HG03103 (cell line): ENCODE data around the gene NBPF4.
"Not testable (repeated sequence)": the region's sequence is repeated elsewhere in the genome, so short reads cannot be mapped to it uniquely, and the experiment has no call there.

ENCODE experiments used
- ATAC-seq: cut with Tn5 transposase; IDR thresholded peaks from one replicate; pipeline ENCODE4 v1.9.1; 2021; ENCODE audit warnings: low read depth; ENCODE audit not compliant: unreplicated experiment

The NBPF4 gene

GRCh38 chr1:108214641-108215465 is 29.0 kb downstream of the NBPF4 start:
- ATAC-seq: not testable (repeated sequence)

DNA sequence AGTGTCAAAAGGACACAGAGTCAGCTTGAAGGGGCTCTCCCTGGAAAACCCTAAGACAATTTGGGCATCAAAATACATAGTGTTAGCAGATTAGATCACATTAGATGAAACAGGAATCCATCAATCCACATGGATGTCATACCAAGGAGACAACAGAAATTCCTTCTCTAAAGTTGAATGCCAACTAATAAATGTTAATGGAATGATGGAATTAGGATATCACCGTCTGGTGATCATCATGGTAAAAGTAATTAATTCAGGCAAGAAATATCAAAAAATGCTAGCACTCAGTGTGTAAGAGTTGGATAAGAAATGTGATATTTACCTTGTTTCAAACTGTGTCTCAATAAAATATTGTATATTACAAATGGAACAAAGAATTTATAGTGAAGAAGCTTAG is 32.9 kb downstream of the NBPF4 start:
- ATAC-seq: no peak

- no peak for ATAC-seq
These were observed 34.3 kb downstream of the NBPF4 start for GRCh38 chr1:108209456-108210108.

- no peak for ATAC-seq
These were observed 35.0 kb downstream of the NBPF4 start for GRCh38 chr1:108208724-108209446.

GRCh38 chr1:108203582-108203981 is 40.3 kb downstream of the NBPF4 start:
- ATAC-seq: not testable (repeated sequence)

DNA sequence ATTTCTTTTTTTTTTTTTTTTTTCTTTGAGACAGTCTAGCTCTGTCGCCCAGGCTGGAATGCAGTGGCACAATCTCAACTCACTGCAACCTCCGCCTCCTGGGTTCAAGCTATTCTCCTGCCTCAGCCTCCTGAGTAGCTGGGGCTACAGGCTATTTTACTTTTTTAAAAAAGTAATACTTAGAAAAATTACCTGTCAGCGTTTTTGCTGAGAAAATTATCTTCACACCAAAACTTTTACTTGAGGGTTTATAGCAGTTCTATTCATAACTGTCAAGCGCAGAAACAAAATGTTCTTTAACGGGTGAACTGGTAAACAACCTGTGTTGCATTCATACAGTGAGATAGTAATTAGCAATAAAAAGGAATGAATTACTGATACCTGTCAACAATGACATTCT is 42.2 kb downstream of the NBPF4 start:
- ATAC-seq: no peak

GRCh38 chr1:108200687-108201051 is 43.2 kb downstream of the NBPF4 start:
- no peak for ATAC-seq

GRCh38 chr1:108199781-108200686 is 43.8 kb downstream of the NBPF4 start, which contains the start of gene SLC25A24:
TSS of gene SLC25A24 (minus strand) at chr1:108200343. CDS start at chr1:108200138, 205 bp downstream.
- peak; percentile 69 for ATAC-seq

GRCh38 chr1:108199201-108199691 is 44.6 kb downstream of the NBPF4 start:
- no peak for ATAC-seq

DNA sequence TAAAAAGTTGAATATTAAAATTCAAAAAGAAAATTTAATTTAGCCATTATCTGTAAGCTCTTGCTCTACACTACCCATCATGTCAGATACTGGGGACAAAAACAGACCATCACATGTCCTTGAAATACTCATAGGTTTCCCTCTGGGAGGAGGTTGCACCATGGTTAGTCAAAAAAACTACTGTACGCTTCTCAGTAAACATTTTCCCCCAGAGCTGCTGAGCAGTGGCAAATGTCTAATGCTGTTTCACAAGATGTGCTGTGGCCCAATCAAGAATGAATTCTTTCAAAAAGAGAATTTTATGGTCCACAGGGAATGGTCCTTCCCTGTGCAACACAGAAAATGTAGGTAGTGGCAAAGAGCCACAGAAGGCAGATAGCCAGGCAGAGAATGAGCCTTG is 49.8 kb downstream of the NBPF4 start:
- ATAC-seq: no peak

- ATAC-seq: no peak
These were observed 50.5 kb downstream of the NBPF4 start for GRCh38 chr1:108193333-108193732.

- no peak for ATAC-seq
These were observed 51.3 kb downstream of the NBPF4 start for GRCh38 chr1:108192581-108192980.

DNA sequence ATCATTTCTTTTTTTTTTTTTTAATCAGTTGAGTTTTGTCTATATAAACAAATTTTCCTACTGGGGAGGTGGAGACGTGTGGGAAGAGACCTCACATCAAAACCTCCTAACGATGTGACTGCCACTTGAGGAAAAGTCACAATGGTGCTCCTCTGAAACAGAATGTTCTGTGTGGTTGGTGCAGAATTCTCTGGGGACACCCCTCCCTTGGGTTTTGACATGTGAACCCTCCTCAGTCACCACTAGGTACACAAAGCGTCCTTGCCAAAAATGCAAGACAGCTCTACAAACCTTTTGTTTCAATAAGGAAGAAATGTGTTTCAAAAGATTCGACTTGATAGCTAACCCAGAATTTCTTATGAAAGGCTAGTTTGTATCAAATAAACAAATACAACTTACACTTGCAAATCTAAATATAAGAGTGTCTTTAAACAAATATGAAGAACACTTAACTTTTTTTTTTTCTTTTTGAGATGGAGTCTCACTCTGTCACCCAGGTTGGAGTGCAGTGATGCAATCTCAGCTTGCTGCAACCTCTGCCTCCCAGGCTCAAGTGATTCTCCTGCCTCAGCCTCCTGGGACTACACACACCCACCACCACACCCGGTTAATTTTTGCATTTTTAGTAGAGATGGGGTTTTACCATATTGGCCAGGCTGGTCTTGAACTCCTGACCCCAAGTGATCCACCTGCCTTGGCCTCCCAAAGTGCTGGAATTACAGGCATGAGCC is 53.0 kb downstream of the NBPF4 start:
- no peak for ATAC-seq

DNA sequence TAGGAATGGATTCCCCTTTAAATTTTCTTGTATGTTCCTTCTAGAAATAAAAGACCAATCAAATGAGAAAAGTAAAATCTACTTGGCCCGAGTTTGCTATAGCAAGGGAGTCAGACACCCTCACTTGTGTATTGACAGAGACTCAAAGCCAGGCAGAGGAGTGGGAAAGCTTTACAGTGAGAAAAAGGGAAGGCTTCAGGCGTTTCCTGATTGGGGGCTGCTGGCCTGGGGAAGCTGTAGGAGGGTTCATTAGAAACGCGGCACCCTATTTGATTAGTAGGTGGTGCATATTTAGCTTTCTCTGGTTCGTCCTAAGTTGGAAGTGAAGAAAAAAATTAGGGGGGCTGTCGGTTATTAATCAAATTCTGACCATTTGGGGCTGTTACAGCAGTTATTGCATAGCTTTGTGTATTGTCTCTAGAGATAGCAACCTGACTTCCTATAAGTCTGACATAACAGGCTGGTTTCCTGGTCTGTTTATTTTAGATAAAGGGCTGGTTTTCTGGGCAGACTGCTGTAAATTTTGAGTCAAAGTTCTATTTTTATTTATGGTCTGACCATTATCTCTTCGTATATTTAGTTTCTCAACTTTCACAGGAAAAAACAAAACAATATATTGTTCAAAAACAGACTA is 53.8 kb downstream of the NBPF4 start:
- no peak for ATAC-seq

DNA sequence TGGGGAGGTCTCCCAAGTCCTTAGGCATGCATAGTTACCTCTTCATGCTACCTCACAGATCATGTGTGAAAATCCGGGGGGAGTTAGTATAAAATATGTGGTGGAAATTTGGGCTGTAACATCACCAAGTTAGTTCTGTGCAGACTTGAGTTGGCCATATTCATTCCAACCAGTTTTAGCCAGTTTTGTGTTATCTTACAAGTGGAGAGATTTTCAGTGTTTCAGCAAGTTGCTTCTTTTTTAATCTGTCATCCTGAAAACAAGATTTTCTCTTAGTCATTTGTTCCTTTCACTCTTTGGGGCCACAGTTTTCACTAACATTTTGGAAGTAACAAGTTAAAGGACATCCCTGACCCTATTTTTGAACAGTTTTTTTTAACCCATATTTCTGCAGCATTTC is 55.1 kb downstream of the NBPF4 start:
- no peak for ATAC-seq

- ATAC-seq: no peak
These were observed 60.7 kb downstream of the NBPF4 start for GRCh38 chr1:108182959-108183700.

DNA sequence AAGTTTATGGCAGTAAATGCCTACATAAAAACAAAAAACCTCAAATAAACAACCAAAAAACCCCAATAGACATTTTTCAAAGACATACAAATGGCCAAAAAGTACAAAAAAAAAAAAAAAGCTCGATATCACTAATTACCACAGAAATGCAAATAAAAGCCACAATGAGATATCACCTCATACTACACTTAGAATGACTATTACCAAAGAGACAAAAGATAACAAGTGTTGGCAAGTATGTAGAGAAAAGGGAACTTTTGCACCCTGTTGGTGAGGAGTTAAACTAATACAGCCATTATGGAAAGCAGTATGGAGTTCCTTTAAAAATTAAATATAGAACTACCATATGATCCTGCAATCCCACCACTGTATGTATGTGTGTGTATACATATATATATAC is 64.9 kb downstream of the NBPF4 start:
- no peak for ATAC-seq
